A172 (cell line): ENCODE results near the gene C1orf94. TPM values are rescaled to one million over a fixed set of nuclear protein-coding genes. Genes with fewer than 3 reads are reported as not detected.

Source experiments
- DNase-seq: peaks from one replicate; pipeline ENCODE4 v3.0.0-alpha.2; 2015; ENCODE audit warnings: low spot score
- total RNA-seq: library from RNA; depleted of rRNA; stranded (reverse); fragments of >200 nt; shearing (Covaris generic); gene quantifications from 2 replicates; pipeline ENCODE4 v1.2.3, GENCODE V29; 2014; rRNA removed

Gene C1orf94
- total RNA-seq, 1 experiment from 2014 or later: not detected

GRCh38 chr1:34262023-34262853 lies 85.5 kb downstream of the C1orf94 start:
- no peak for DNase-seq

DNA sequence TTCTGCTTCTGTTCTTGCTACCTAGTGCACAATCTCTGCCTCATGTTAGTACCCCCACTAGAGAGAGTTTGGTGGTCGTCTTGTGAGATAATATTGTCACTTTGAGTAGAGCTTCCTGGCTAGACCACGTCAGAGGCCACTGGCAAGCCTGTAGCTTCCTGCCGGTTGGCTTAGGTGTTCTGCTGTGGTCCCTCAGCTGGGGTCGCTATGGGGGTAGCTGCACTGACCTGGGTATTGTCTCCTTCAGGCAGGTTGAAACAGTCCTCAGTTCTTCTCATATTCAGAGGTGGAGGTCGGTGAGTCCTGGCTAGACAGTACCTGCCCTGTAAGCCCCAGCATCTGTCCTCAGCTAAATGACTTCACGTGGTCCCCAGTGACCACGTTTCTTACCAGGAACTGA lies 86.2 kb downstream of the C1orf94 start:
- no peak for DNase-seq

GRCh38 chr1:34263406-34263805 lies 86.7 kb downstream of the C1orf94 start:
- DNase-seq: no peak

DNA sequence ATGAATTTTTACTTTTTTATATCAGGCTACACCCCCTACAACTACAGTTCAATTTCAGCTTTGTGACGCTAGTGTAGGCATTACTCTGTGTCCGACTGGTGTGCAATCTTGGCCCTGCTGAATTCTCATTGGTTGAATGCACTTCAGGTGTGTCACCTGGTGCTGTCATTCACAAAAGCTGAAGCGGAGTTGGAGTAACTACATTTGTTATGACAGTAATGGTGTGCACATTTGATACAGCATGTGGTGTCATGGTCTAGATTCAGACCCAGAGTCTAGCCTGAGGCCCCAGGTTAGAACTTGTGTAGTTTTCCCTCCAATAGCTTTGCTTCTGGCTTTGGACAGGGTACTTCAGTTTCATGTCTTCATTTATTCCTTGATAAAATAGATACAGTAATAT lies 88.7 kb downstream of the C1orf94 start:
- no peak for DNase-seq

DNA sequence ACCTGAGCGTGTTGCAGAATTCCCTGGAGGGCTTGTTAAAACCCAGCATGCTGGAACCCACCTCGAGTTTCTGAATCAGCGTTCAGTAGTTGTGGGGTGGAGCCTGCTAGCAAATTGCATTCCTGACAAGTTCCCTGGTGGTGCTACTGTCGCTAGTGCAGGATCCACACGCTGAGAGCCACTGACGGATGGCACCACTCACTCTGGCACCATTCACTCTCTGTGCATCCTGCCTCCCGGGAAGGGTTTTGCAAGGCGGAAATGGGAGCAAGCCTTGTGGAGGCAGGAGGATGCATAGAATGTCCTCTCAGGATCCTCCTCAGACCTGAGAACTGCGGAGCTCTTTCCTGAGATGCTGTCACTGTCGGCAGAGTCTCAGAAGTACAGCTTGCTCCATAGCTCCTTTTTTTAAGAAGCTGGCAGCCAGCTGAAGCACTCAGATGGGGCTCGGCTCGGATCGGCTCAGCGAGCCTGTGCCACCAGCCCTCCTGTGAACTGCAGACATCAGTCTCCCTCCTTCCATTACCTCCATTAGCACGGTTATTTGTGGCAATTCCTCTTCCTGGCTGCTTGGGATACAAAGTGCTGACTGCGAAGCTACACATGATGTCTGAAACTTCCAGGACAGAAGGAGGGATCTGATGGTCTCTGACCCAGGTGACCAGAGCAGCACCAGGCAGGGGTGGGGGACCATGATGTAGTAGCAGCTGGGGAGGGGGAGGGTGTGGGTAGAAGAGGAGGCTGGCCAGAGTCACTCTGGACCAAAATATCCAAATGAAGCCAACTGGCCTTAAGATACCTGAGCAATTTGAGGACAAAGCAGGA lies 89.6 kb downstream of the C1orf94 start:
- peak; percentile 36 for DNase-seq

DNA sequence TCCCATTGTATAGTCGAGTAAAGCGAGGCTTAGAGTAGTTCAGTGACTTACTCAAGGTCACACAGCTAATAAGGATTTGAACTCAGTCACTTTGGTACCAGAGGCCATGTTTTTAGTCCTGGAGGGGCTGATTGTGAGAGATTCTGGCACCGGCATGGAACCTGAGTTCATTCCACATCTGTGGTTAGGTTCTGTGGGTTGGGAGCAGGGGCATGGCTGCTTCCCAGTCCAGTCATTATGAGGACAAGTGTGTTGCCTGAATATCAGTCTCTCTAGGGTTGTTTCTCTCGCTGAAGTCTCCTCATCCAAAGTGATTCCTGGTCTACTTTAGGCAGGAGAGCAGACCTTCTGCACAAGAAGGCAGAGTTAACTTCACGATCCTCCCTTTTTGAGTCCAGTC lies 90.6 kb downstream of the C1orf94 start:
- peak; percentile 7 for DNase-seq

GRCh38 chr1:34268311-34268954 lies 91.7 kb downstream of the C1orf94 start:
- DNase-seq: peak; percentile 95

Other genes starting within 250 kb of the C1orf94 start
- 1.5 and 2.6 TPM in 2 replicates for gene CSMD2, start 11.7 kb upstream of the C1orf94 start, total RNA-seq